Spleen (tissue), 7 donors: Measurements from ENCODE around the gene ZNF300.

Experiments used
- CTCF ChIP-seq, 11 experiments: fragments of 200-600 bp in 7 of 11; fragments of 450-650 bp in 4 of 11; sonication (generic) in 4 of 11; IDR thresholded peaks in 8 of 11; conservative IDR thresholded peaks in 3 of 11; 1 replicate in 7 of 11; 2 replicates in 4 of 11; pipeline versions ENCODE4 v1.4.0 to v1.8.0; 2016 to 2021; ENCODE audit warnings: antibody characterized with exemption in 11 of 11, inconsistent platforms in 4 of 11, mild to moderate bottlenecking in 1 of 11
- POLR2A ChIP-seq, 3 donors: fragments of 450-650 bp; IDR thresholded peaks; one replicate each; pipeline ENCODE4 v1.5.1; 2017; ENCODE audit warnings: antibody characterized with exemption in 3 of 3, mild to moderate bottlenecking in 1 of 3
- POLR2AphosphoS5 ChIP-seq, 3 donors: sonication (generic); formaldehyde crosslinking; IDR thresholded peaks; one replicate each; pipeline ENCODE4 v1.5.1; 2017; ENCODE audit warnings: antibody characterized with exemption in 3 of 3
- donor health status: DM: no; HTN: no; CAD: no; lungs with moderate emphysema.
- donor health status: DM: no; HTN: no; CAD: no.
- donor health status: DM: no; HTN: no; CAD: no.

GRCh38 chr5:150848271-150848670 lies 56.5 kb downstream of the ZNF300 start:
- TF ChIP-seq CTCF (IDR thresholded peaks at IDR 0.05 in 8 of 11, conservative IDR thresholded peaks at IDR 0.05 in 3 of 11) = no peak
- no peak for TF ChIP-seq POLR2AphosphoS5 (IDR thresholded peaks at IDR 0.05)
- no peak for TF ChIP-seq POLR2A (IDR thresholded peaks at IDR 0.05)
